WTC11 (cell line): ENCODE data around the gene ST6GALNAC3. TPM values are rescaled to one million over a fixed set of nuclear protein-coding genes. Genes with fewer than 3 reads are reported as not detected.

ENCODE experiments used
- ATAC-seq: fragments of 200-7000 bp; cut with Tn5 transposase; 2 replicates; pipeline ENCODE4 v1.10.0; 2021; ENCODE audit warnings: mild to moderate bottlenecking, moderate library complexity
- CTCF ChIA-PET: fragments of 300-600 bp; sonication (Branson Sonifier 250); formaldehyde crosslinking; loops from one replicate; lab custom pipeline; 2021; ENCODE audit warnings: antibody characterized with exemption; lab: Charles Lee
- POLR2A ChIA-PET: fragments of 350-600 bp; sonication (Branson Sonifier 250); formaldehyde crosslinking; loops from one replicate; lab custom pipeline; 2021; ENCODE audit warnings: antibody characterized with exemption; lab: Charles Lee
- DNase-seq: peaks from one replicate; pipeline ENCODE4 v3.0.0; 2021; ENCODE audit warnings: low spot score
- H3K27ac Mint-ChIP-seq: 2 replicates; pipeline ENCODE4 v1.8.0; 2021; ENCODE audit warnings: mixed read lengths
- H3K27me3 Mint-ChIP-seq: 2 replicates; pipeline ENCODE4 v1.8.0; 2021; ENCODE audit warnings: low read depth, mild to moderate bottlenecking, moderate library complexity, mixed read lengths
- H3K36me3 Mint-ChIP-seq: 2 replicates; pipeline ENCODE4 v1.8.0; 2021; ENCODE audit warnings: mixed read lengths
- H3K4me1 Mint-ChIP-seq: 2 replicates; pipeline ENCODE4 v1.8.0; 2022; ENCODE audit warnings: mixed read lengths
- H3K4me3 Mint-ChIP-seq: 2 replicates; pipeline ENCODE4 v1.8.0; 2021; ENCODE audit warnings: mild to moderate bottlenecking, moderate library complexity, mixed read lengths
- H3K9me3 Mint-ChIP-seq: 2 replicates; pipeline ENCODE4 v1.8.0; 2021; ENCODE audit warnings: mixed read lengths
- ATF1 ChIP-seq: sonication (generic); formaldehyde crosslinking; IDR thresholded peaks from 2 replicates; pipeline ENCODE4 v1.8.1; 2023; ENCODE audit warnings: mild to moderate bottlenecking, moderate library complexity, missing genetic modification reagents
- CBFB ChIP-seq: sonication (generic); formaldehyde crosslinking; IDR thresholded peaks from 2 replicates; pipeline ENCODE4 v1.8.1; 2022; ENCODE audit warnings: mild to moderate bottlenecking, low read depth, missing genetic modification reagents
- CREM ChIP-seq: sonication (generic); formaldehyde crosslinking; IDR thresholded peaks from 2 replicates; pipeline ENCODE4 v1.8.1; 2022; ENCODE audit warnings: mild to moderate bottlenecking, missing genetic modification reagents, moderate library complexity
- FOXP1 ChIP-seq: sonication (generic); formaldehyde crosslinking; IDR thresholded peaks from 2 replicates; pipeline ENCODE4 v1.8.0; 2022; ENCODE audit warnings: missing genetic modification reagents, mild to moderate bottlenecking, moderate library complexity, borderline replicate concordance
- GRHL2 ChIP-seq: fragments of 250-450 bp; sonication (Bioruptor Pico); IDR thresholded peaks from 2 replicates; pipeline ENCODE4 v1.8.0; 2022; ENCODE audit warnings: mild to moderate bottlenecking, moderate library complexity; ENCODE audit not compliant: insufficient replicate concordance, severe bottlenecking
- NR2C2 ChIP-seq: sonication (generic); formaldehyde crosslinking; IDR thresholded peaks from 2 replicates; pipeline ENCODE4 v1.8.0; 2022; ENCODE audit warnings: mild to moderate bottlenecking, missing genetic modification reagents
- NR3C1 ChIP-seq: sonication (generic); formaldehyde crosslinking; conservative IDR thresholded peaks from 2 replicates; pipeline ENCODE4 v1.8.1; 2023; ENCODE audit warnings: low read depth, mild to moderate bottlenecking, missing genetic modification reagents
- OVOL2 ChIP-seq: fragments of 250-450 bp; sonication (Bioruptor Pico); IDR thresholded peaks from 2 replicates; pipeline ENCODE4 v1.9.0; 2021; ENCODE audit warnings: mild to moderate bottlenecking, borderline replicate concordance
- SMAD4 ChIP-seq: sonication (generic); formaldehyde crosslinking; IDR thresholded peaks from 2 replicates; pipeline ENCODE4 v1.8.0; 2022; ENCODE audit warnings: mild to moderate bottlenecking, missing genetic modification reagents
- SP1 ChIP-seq: sonication (generic); formaldehyde crosslinking; conservative IDR thresholded peaks from 2 replicates; pipeline ENCODE4 v1.8.1; 2022; ENCODE audit warnings: missing genetic modification reagents
- TCF7 ChIP-seq: sonication (generic); formaldehyde crosslinking; IDR thresholded peaks from 2 replicates; pipeline ENCODE4 v1.8.0; 2022; ENCODE audit warnings: mild to moderate bottlenecking, low read depth, missing genetic modification reagents, moderate library complexity
- TEAD1 ChIP-seq: sonication (generic); formaldehyde crosslinking; IDR thresholded peaks from 2 replicates; pipeline ENCODE4 v1.8.0; 2022; ENCODE audit warnings: mild to moderate bottlenecking, missing genetic modification reagents
- ZBTB21 ChIP-seq: sonication (generic); formaldehyde crosslinking; IDR thresholded peaks from 2 replicates; pipeline ENCODE4 v1.8.1; 2023; ENCODE audit warnings: mild to moderate bottlenecking, missing genetic modification reagents, borderline replicate concordance
- ZNF232 ChIP-seq: sonication (generic); formaldehyde crosslinking; IDR thresholded peaks from 2 replicates; pipeline ENCODE4 v1.8.0; 2022; ENCODE audit warnings: mild to moderate bottlenecking, missing genetic modification reagents
- ZNF416 ChIP-seq: fragments of 250-450 bp; sonication (Bioruptor Pico); IDR thresholded peaks from 2 replicates; pipeline ENCODE4 v1.9.0; 2021; ENCODE audit warnings: mild to moderate bottlenecking, inconsistent platforms
- ZNF423 ChIP-seq: fragments of 250-450 bp; sonication (Bioruptor Pico); IDR thresholded peaks from 2 replicates; pipeline ENCODE4 v2.1.2; 2022; ENCODE audit warnings: mild to moderate bottlenecking, moderate library complexity
- total RNA-seq: library from RNA; stranded (reverse); gene quantifications from 3 replicates; pipeline ENCODE4 v1.2.3, GENCODE V29; 2021
- TF ChIP-seq, protein P1 (sequence below): sonication (generic); formaldehyde crosslinking; conservative IDR thresholded peaks from 2 replicates; pipeline ENCODE4 v1.8.1; 2023; ENCODE audit warnings: mild to moderate bottlenecking, low read depth, missing genetic modification reagents, moderate library complexity
- TF ChIP-seq, protein P2 (sequence below): fragments of 250-450 bp; sonication (Bioruptor Pico); IDR thresholded peaks from 2 replicates; pipeline ENCODE4 v1.9.0; 2021; ENCODE audit warnings: mild to moderate bottlenecking
- TF ChIP-seq, protein P3 (sequence below): sonication (generic); formaldehyde crosslinking; IDR thresholded peaks from 2 replicates; pipeline ENCODE4 v1.8.0; 2022; ENCODE audit warnings: mild to moderate bottlenecking, missing genetic modification reagents
- TF ChIP-seq, protein P4 (sequence below): sonication (generic); formaldehyde crosslinking; IDR thresholded peaks from 2 replicates; pipeline ENCODE4 v1.8.1; 2023; ENCODE audit warnings: mild to moderate bottlenecking, missing genetic modification reagents, borderline replicate concordance
- TF ChIP-seq, protein P5 (sequence below): sonication (generic); formaldehyde crosslinking; conservative IDR thresholded peaks from 2 replicates; pipeline ENCODE4 v1.8.1; 2022; ENCODE audit warnings: mild to moderate bottlenecking, missing genetic modification reagents
- TF ChIP-seq, protein P6 (sequence below): sonication (generic); formaldehyde crosslinking; IDR thresholded peaks from 2 replicates; pipeline ENCODE4 v1.8.1; 2022; ENCODE audit warnings: missing genetic modification reagents, borderline replicate concordance

The ST6GALNAC3 gene
- total RNA-seq, 1 experiment from 2014 or later: 11.9 TPM

DNA sequence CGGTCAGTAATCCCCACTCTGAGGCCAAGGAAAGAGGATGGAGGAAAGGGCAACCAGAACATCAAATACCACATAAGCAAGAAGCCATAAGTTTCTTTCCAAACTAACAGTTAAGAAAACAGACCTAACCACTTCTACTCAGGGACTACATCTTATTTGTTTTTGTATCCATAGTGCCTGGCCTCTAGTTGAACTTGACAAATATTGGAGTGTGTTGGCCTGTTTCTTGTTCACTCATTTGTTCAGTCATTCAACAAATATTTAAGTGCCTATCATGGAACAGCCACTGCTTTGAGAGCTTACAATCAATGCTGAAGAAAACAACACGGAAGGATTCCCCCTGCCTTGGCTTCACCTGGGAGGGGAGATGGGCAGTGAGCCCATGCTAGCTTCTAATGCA is 69.7 kb downstream of the ST6GALNAC3 start (continued):
- TF ChIP-seq NR3C1 (CRISPR knock-in tag): no peak
- no peak for TF ChIP-seq SMAD4 (CRISPR knock-in tag)
- TF ChIP-seq, protein P1, sequence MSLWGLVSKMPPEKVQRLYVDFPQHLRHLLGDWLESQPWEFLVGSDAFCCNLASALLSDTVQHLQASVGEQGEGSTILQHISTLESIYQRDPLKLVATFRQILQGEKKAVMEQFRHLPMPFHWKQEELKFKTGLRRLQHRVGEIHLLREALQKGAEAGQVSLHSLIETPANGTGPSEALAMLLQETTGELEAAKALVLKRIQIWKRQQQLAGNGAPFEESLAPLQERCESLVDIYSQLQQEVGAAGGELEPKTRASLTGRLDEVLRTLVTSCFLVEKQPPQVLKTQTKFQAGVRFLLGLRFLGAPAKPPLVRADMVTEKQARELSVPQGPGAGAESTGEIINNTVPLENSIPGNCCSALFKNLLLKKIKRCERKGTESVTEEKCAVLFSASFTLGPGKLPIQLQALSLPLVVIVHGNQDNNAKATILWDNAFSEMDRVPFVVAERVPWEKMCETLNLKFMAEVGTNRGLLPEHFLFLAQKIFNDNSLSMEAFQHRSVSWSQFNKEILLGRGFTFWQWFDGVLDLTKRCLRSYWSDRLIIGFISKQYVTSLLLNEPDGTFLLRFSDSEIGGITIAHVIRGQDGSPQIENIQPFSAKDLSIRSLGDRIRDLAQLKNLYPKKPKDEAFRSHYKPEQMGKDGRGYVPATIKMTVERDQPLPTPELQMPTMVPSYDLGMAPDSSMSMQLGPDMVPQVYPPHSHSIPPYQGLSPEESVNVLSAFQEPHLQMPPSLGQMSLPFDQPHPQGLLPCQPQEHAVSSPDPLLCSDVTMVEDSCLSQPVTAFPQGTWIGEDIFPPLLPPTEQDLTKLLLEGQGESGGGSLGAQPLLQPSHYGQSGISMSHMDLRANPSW (CRISPR knock-in tag): no peak
- TF ChIP-seq NR2C2 (CRISPR knock-in tag): no peak
- no peak for TF ChIP-seq ZNF416
- no peak for TF ChIP-seq TEAD1 (CRISPR knock-in tag)
- no peak for TF ChIP-seq ATF1 (CRISPR knock-in tag)

DNA sequence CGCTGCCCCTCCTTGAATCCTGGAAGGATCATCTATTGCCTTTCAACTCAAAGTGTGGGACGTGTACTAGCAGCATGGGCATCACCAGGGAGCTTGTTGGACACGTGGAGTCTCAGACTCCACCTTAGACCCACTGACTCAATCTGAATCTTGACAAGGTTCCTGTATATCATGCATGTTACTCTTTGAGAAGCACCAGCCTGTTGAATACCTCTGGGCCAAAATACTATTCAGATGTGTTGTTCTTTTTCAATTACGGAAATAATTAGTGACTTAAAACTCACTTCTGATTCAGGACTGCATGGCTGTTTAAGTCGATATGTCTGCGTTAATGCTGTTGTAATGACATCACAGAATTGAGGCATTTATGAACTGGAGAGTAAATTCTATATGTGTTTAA is 70.8 kb downstream of the ST6GALNAC3 start:
- H3K27ac Mint-ChIP-seq: no peak overlapping the region
- TF ChIP-seq SP1 (no peak), TCF7 (CRISPR knock-in tag) (no peak), SMAD4 (CRISPR knock-in tag) (no peak)
- TF ChIP-seq, protein P1 (CRISPR knock-in tag): no peak
- TF ChIP-seq, all 79 proteins: peak for 0
- DNase-seq: no peak
- CTCF ChIA-PET: no interaction called here
- no peak for ATAC-seq
- H3K9me3 Mint-ChIP-seq: no peaks in the 10 kb centered on the region
- no peak overlapping the region for H3K4me3 Mint-ChIP-seq
- H3K27me3 Mint-ChIP-seq: no peaks in the 10 kb centered on the region
- POLR2A ChIA-PET: no interaction called here
- peaks cover 23% of the 10 kb centered on the region for H3K4me1 Mint-ChIP-seq
- H3K36me3 Mint-ChIP-seq: no peaks in the 10 kb centered on the region

DNA sequence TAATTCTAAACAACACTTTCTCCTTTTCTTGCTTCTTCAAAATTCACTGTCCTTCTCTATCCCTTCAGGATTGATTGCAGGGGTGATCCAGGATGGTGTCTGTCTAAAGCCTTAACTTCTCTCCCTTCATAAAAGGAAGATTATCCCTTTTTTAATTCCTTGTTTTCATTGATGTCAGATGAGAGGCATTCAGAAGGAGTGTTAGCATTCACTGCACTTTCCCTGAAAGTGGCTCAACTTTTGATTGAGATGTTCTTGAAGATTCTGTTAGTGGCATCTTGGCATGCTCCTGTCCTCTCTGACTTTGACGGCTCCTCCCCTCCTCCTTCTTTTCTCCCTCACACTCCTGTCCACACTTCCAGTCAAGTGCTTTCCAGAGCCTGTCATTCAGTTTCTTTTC is 71.6 kb downstream of the ST6GALNAC3 start:
- peaks cover 18% of the 10 kb centered on the region for H3K4me1 Mint-ChIP-seq
- ChIA-PET CTCF (no interaction called here), POLR2A (no interaction called here)
- no peak overlapping the region for H3K27ac Mint-ChIP-seq
- no peaks in the 10 kb centered on the region for H3K9me3 Mint-ChIP-seq
- no peak for DNase-seq
- H3K36me3 Mint-ChIP-seq: no peaks in the 10 kb centered on the region
- H3K4me3 Mint-ChIP-seq: no peak overlapping the region
- no peaks in the 10 kb centered on the region for H3K27me3 Mint-ChIP-seq
- ATAC-seq: no peak
- TF ChIP-seq SMAD4 (CRISPR knock-in tag) (no peak), ZNF423 (CRISPR knock-in tag) (no peak), FOXP1 (CRISPR knock-in tag) (no peak), ZBTB21 (CRISPR knock-in tag) (no peak), TEAD1 (CRISPR knock-in tag) (no peak), ZNF232 (CRISPR knock-in tag) (no peak), CREM (CRISPR knock-in tag) (no peak), OVOL2 (no peak), GRHL2 (CRISPR knock-in tag) (no peak), SP1 (no peak), CBFB (CRISPR knock-in tag) (no peak)
- TF ChIP-seq, protein P2, sequence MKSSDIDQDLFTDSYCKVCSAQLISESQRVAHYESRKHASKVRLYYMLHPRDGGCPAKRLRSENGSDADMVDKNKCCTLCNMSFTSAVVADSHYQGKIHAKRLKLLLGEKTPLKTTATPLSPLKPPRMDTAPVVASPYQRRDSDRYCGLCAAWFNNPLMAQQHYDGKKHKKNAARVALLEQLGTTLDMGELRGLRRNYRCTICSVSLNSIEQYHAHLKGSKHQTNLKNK (CRISPR knock-in tag): no peak
- TF ChIP-seq, protein P3, sequence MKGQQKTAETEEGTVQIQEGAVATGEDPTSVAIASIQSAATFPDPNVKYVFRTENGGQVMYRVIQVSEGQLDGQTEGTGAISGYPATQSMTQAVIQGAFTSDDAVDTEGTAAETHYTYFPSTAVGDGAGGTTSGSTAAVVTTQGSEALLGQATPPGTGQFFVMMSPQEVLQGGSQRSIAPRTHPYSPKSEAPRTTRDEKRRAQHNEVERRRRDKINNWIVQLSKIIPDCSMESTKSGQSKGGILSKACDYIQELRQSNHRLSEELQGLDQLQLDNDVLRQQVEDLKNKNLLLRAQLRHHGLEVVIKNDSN (CRISPR knock-in tag): no peak
- TF ChIP-seq, protein P4, sequence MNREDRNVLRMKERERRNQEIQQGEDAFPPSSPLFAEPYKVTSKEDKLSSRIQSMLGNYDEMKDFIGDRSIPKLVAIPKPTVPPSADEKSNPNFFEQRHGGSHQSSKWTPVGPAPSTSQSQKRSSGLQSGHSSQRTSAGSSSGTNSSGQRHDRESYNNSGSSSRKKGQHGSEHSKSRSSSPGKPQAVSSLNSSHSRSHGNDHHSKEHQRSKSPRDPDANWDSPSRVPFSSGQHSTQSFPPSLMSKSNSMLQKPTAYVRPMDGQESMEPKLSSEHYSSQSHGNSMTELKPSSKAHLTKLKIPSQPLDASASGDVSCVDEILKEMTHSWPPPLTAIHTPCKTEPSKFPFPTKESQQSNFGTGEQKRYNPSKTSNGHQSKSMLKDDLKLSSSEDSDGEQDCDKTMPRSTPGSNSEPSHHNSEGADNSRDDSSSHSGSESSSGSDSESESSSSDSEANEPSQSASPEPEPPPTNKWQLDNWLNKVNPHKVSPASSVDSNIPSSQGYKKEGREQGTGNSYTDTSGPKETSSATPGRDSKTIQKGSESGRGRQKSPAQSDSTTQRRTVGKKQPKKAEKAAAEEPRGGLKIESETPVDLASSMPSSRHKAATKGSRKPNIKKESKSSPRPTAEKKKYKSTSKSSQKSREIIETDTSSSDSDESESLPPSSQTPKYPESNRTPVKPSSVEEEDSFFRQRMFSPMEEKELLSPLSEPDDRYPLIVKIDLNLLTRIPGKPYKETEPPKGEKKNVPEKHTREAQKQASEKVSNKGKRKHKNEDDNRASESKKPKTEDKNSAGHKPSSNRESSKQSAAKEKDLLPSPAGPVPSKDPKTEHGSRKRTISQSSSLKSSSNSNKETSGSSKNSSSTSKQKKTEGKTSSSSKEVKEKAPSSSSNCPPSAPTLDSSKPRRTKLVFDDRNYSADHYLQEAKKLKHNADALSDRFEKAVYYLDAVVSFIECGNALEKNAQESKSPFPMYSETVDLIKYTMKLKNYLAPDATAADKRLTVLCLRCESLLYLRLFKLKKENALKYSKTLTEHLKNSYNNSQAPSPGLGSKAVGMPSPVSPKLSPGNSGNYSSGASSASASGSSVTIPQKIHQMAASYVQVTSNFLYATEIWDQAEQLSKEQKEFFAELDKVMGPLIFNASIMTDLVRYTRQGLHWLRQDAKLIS (CRISPR knock-in tag): no peak
- TF ChIP-seq, protein P5, sequence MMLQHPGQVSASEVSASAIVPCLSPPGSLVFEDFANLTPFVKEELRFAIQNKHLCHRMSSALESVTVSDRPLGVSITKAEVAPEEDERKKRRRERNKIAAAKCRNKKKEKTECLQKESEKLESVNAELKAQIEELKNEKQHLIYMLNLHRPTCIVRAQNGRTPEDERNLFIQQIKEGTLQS: no peak
- TF ChIP-seq, protein P6, sequence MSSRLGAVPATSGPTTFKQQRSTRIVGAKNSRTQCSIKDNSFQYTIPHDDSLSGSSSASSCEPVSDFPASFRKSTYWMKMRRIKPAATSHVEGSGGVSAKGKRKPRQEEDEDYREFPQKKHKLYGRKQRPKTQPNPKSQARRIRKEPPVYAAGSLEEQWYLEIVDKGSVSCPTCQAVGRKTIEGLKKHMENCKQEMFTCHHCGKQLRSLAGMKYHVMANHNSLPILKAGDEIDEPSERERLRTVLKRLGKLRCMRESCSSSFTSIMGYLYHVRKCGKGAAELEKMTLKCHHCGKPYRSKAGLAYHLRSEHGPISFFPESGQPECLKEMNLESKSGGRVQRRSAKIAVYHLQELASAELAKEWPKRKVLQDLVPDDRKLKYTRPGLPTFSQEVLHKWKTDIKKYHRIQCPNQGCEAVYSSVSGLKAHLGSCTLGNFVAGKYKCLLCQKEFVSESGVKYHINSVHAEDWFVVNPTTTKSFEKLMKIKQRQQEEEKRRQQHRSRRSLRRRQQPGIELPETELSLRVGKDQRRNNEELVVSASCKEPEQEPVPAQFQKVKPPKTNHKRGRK (CRISPR knock-in tag): no peak
